Fibroblast of lung (primary cell): ENCODE results near the gene FMNL2. TPM values are rescaled to one million over a fixed set of nuclear protein-coding genes. Genes with fewer than 3 reads are reported as not detected.

Source experiments
- DNase-seq, 2 donors: peaks; one replicate each; pipeline versions ENCODE4 v3.0.0 to v3.0.0-alpha.2; 2010; ENCODE audit warnings: low read depth in 2 of 2
- H2AFZ ChIP-seq: 2 replicates; pipeline ENCODE4 v1.5.1; 2012; ENCODE audit warnings: low read length, control low read depth, inconsistent platforms
- H3K27ac ChIP-seq: 2 replicates; pipeline ENCODE4 v1.5.1; 2011; ENCODE audit warnings: low read length, control low read depth; ENCODE audit not compliant: insufficient read depth
- H3K27me3 ChIP-seq: 2 replicates; pipeline ENCODE4 v1.5.1; 2011; ENCODE audit warnings: mild to moderate bottlenecking, low read length; ENCODE audit not compliant: control insufficient read depth, insufficient read depth
- H3K36me3 ChIP-seq: 2 replicates; pipeline ENCODE4 v1.5.1; 2011; ENCODE audit warnings: low read length; ENCODE audit not compliant: control insufficient read depth, insufficient read depth
- H3K4me1 ChIP-seq: 2 replicates; pipeline ENCODE4 v1.5.1; 2011; ENCODE audit warnings: low read length; ENCODE audit not compliant: control insufficient read depth, insufficient read depth; ENCODE audit errors: extremely low read depth
- H3K4me2 ChIP-seq: 2 replicates; pipeline ENCODE4 v1.5.1; 2011; ENCODE audit warnings: low read length, control low read depth; ENCODE audit not compliant: insufficient read depth; ENCODE audit errors: extremely low read depth
- H3K4me3 ChIP-seq, 4 experiments: fragments of 200-600 bp in 1 of 4; sonication (generic) in 1 of 4; replicated peaks in 1 of 4; 2 replicates each; pipeline ENCODE4 v1.5.1; 2011 to 2016; ENCODE audit warnings: low read length in 4 of 4, low read depth in 3 of 4, mild to moderate bottlenecking in 3 of 4, control low read depth in 2 of 4, inconsistent platforms in 1 of 4, mixed read lengths in 1 of 4; ENCODE audit not compliant: insufficient read depth in 1 of 4; ENCODE audit errors: control extremely low read depth in 1 of 4
- H3K79me2 ChIP-seq: 2 replicates; pipeline ENCODE4 v1.5.1; 2012; ENCODE audit warnings: mild to moderate bottlenecking, low read length, inconsistent platforms; ENCODE audit not compliant: control insufficient read depth, insufficient read depth
- H3K9ac ChIP-seq: 2 replicates; pipeline ENCODE4 v1.5.1; 2011; ENCODE audit warnings: mild to moderate bottlenecking, low read length, control low read depth; ENCODE audit not compliant: insufficient read depth
- H3K9me3 ChIP-seq: 2 replicates; pipeline ENCODE4 v1.5.1; 2012; ENCODE audit warnings: low read depth, low read length; ENCODE audit not compliant: control insufficient read depth, insufficient read depth
- H4K20me1 ChIP-seq: 2 replicates; pipeline ENCODE4 v1.5.1; 2011; ENCODE audit warnings: low read length; ENCODE audit not compliant: control insufficient read depth, insufficient read depth; ENCODE audit errors: extremely low read depth
- EZH2 ChIP-seq: IDR thresholded peaks from 2 replicates; pipeline ENCODE4 v1.5.1; 2012; ENCODE audit warnings: low read length, control low read depth, mild to moderate bottlenecking; ENCODE audit errors: missing control alignments
- polyA plus RNA-seq, 2 donors: library from polyadenylated mRNA; depleted of rRNA in 1 of 2; stranded (reverse) in 1 of 2; unstranded in 1 of 2; fragments of >200 nt; gene quantifications; 2 replicates each; pipeline ENCODE4 v1.2.1, GENCODE V29; 2011 to 2012; ENCODE audit warnings: missing spikeins in 1 of 2
- total RNA-seq: library from RNA; depleted of rRNA; stranded (reverse); fragments of >200 nt; gene quantifications from 2 replicates; pipeline ENCODE4 v1.2.1, GENCODE V29; 2014
- TF ChIP-seq, protein P1 (sequence below), 2 donors: IDR thresholded peaks in 1 of 2; conservative IDR thresholded peaks in 1 of 2; 1 replicate in 1 of 2; 2 replicates in 1 of 2; pipeline ENCODE4 v1.5.1; 2011 to 2012; ENCODE audit warnings: low read length in 2 of 2, control low read depth in 1 of 2, inconsistent platforms in 1 of 2, low read depth in 1 of 2, mild to moderate bottlenecking in 1 of 2

The FMNL2 gene
- total and polyA plus RNA-seq, 2 donors (not counting 1 experiment from before 2014, with no cell fraction given): 12.0 to 30.2 TPM

DNA sequence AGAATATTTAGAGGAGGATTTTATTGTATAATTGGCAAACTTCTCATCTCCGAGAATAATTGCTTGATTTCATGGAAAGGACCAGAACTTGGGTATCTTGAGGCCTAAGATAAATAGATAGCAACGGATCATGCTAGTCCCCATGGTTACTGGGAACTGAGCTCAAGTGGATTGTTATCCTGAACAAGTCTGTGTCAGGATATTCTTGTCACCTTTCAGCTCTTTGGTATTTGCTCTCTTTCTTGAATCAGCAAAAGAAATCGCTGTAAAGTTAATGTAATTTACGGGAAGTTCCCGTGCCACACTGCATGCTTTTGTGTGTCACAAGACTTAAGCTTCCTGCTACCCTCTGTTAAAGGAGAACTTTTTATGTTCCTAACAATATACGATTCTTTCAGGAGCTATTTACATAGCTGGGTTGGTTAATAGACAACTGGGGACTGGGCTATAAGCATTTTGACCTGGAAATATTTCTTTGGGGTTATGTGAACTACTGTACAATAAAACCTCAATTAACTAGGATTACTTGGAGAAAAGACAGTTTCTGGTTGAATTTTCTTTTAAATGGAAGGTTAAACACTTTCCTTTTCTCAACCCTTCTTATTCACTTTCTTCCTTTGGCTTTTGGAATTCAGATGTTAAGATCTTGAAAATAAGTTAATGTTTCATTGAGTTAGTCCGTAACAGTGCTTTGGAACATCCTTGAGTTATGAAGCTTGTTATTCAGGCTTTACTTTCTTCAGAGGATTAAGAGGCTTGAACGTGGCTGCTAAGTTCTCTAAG, 151.2 kb downstream of the FMNL2 start:
- H3K27me3 ChIP-seq: no peaks in the 10 kb centered on the region
- TF ChIP-seq EZH2: no peak
- TF ChIP-seq, protein P1, sequence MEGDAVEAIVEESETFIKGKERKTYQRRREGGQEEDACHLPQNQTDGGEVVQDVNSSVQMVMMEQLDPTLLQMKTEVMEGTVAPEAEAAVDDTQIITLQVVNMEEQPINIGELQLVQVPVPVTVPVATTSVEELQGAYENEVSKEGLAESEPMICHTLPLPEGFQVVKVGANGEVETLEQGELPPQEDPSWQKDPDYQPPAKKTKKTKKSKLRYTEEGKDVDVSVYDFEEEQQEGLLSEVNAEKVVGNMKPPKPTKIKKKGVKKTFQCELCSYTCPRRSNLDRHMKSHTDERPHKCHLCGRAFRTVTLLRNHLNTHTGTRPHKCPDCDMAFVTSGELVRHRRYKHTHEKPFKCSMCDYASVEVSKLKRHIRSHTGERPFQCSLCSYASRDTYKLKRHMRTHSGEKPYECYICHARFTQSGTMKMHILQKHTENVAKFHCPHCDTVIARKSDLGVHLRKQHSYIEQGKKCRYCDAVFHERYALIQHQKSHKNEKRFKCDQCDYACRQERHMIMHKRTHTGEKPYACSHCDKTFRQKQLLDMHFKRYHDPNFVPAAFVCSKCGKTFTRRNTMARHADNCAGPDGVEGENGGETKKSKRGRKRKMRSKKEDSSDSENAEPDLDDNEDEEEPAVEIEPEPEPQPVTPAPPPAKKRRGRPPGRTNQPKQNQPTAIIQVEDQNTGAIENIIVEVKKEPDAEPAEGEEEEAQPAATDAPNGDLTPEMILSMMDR (conservative IDR thresholded peaks at IDR 0.05 in 1 of 2, IDR thresholded peaks at IDR 0.05 in 1 of 2; ENCODE audit: low read depth in 1 of 2, low read length in 2 of 2): no peak
- no peaks in the 10 kb centered on the region for H4K20me1 ChIP-seq
- no peak overlapping the region for H3K4me2 ChIP-seq
- H3K9me3 ChIP-seq: no peaks in the 10 kb centered on the region
- no peak overlapping the region for H2AFZ ChIP-seq
- no peak overlapping the region for H3K27ac ChIP-seq
- H3K4me3 ChIP-seq: no peak overlapping the region
- H3K79me2 ChIP-seq: no peaks in the 10 kb centered on the region
- H3K36me3 ChIP-seq: no peaks in the 10 kb centered on the region
- no peaks in the 10 kb centered on the region for H3K4me1 ChIP-seq
- no peak overlapping the region for H3K9ac ChIP-seq
- DNase-seq: no peak

GRCh38 chr2:152486737-152487400, 151.9 kb downstream of the FMNL2 start:
- H3K4me2 ChIP-seq: no peak overlapping the region
- H4K20me1 ChIP-seq: no peaks in the 10 kb centered on the region
- no peaks in the 10 kb centered on the region for H3K79me2 ChIP-seq
- no peak overlapping the region for H3K4me3 ChIP-seq
- no peaks in the 10 kb centered on the region for H3K36me3 ChIP-seq
- H3K9me3 ChIP-seq: no peaks in the 10 kb centered on the region
- H3K27ac ChIP-seq: no peak overlapping the region
- no peak for TF ChIP-seq EZH2
- TF ChIP-seq, protein P1 (conservative IDR thresholded peaks at IDR 0.05 in 1 of 2, IDR thresholded peaks at IDR 0.05 in 1 of 2; ENCODE audit: low read depth in 1 of 2, low read length in 2 of 2): no peak
- no peaks in the 10 kb centered on the region for H3K27me3 ChIP-seq
- DNase-seq: no peak
- no peak overlapping the region for H2AFZ ChIP-seq
- H3K4me1 ChIP-seq: no peaks in the 10 kb centered on the region
- H3K9ac ChIP-seq: no peak overlapping the region

DNA sequence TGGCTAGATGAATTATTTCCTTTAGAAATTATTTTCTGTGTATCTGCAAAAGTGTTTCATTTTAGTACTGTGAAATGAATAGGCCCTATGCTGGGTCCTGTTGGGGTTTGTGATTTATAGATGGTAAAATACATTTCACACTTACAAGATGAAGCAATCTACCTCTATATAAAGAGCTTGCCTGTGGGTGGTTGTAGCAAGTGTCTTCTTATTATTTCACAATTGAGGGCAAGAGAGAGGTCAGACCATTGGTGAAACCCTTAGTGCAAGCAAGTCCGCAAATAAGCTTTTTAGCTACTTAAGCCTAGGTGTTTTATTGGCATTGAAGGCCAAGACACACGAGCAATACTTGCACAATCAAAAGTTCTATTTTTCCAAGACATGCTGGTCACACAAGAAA, 153.1 kb downstream of the FMNL2 start:
- Histone ChIP-seq H3K4me1 (no peaks in the 10 kb centered on the region), H3K9me3 (no peaks in the 10 kb centered on the region), H4K20me1 (no peaks in the 10 kb centered on the region), H2AFZ (no peak overlapping the region), H3K27me3 (no peaks in the 10 kb centered on the region), H3K9ac (no peak overlapping the region), H3K4me3 (no peak overlapping the region), H3K79me2 (no peaks in the 10 kb centered on the region), H3K27ac (no peak overlapping the region), H3K36me3 (no peaks in the 10 kb centered on the region), H3K4me2 (no peak overlapping the region)
- TF ChIP-seq EZH2: no peak
- TF ChIP-seq, protein P1 (conservative IDR thresholded peaks at IDR 0.05 in 1 of 2, IDR thresholded peaks at IDR 0.05 in 1 of 2; ENCODE audit: low read depth in 1 of 2, low read length in 2 of 2): no peak
- DNase-seq: no peak
